SIG-M5 (cell line): ENCODE data around the gene POLR1H.

ENCODE experiments used
- DNase-seq: peaks from one replicate; lab custom pipeline; 2025; lab: John Stamatoyannopoulos, UW

Gene POLR1H

GRCh38 chr6:30096829-30097228, 35.8 kb downstream of the POLR1H start:
- DNase-seq: no peak

DNA sequence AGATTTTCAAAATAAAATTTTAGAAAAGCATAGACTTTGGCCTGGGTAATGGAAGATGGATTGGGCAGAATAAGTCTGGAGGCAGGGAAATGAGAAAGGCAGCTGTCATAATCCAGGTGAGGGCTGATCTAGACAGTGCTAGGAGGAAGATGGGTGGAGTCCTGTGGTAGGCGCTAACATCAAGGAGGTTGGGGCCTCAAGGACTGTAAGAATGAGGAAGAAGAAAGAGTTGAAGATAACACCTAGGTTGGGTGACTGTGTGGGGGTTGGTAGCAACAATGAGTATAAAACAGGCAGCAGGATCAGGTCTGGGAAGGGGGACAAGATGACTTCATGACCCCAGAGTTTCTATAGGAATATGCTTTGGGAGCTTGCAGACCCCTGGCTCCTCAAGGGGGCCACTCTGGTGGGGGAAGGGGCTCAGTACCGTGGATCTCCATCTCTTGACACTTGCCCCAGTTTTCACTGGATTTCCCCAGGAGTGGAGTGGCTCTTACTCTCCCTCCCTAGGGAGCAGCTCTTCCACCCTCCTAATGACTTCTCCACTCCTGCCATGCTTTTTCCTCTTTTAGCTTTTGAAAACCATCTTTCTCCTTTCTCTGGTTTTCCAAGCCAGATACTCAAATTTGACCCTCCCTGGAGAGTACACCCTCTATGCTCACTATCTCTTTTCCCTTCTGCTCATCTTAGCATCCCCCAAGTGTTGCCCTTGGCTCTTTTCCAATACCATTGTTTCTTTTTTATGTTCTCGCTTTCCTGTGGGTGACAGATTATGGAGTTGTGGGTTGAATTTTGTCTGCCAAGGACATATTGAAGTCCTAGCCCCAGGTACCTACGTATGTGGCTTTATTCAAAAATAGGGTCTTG, 37.1 kb downstream of the POLR1H start:
- no peak for DNase-seq

GRCh38 chr6:30100154-30100553, 39.1 kb downstream of the POLR1H start:
- no peak for DNase-seq

GRCh38 chr6:30100585-30101443, 39.7 kb downstream of the POLR1H start:
- no peak for DNase-seq

DNA sequence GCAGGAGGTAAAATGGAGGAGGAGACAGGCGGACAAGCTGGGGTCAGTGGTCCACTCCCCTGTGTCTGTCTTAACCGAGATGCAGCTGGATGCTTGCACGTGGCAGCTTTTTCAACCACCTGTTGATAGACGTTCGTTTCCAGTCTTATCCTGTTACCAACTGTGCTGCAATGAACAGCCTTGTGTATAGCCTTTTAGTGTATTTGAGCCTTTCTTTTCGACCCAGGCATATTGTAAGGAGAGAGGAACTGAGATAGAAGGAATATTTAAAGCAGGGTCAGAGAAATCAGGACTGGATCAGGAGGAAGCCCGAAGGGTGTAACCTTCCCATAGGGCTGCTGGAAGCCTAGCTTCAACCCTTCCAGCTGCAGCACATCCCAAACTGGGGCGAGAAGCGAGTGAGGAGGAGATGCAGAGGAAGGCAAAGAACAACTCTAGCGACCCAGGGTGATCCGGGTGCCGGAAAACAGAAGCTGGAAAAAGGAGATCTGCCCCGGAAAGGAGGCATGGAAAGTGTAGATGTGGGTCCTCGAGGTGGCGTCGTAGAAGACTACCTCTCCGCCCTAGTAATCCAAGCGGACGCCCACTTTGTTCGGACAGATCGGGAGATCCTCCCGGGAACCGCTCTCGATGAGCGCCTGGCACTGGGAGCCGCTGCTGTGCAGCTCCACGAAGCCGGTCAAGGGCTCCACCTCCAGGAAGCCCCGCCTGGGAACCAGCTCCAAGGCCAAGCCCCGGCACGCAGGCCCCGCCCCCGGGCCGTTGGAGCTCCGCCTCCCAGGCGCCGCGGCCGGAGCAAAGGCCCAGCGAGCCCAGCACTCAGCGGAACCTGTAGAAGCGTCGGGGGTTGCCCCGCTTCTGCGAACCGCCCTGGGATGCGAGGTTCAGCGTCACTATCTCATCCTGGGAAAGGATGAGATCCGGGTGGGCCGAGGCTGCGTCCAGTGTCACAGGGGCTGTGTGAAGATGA, 40.7 kb downstream of the POLR1H start:
- DNase-seq: no peak

GRCh38 chr6:30102414-30102969, 41.4 kb downstream of the POLR1H start:
- no peak for DNase-seq

- peak; percentile 6 for DNase-seq
Observed at GRCh38 chr6:30102970-30103871, 42.2 kb downstream of the POLR1H start.

- no peak for DNase-seq
Observed at GRCh38 chr6:30103872-30104179, 42.8 kb downstream of the POLR1H start.

- DNase-seq: no peak
Observed at GRCh38 chr6:30104661-30105060, 43.6 kb downstream of the POLR1H start.

DNA sequence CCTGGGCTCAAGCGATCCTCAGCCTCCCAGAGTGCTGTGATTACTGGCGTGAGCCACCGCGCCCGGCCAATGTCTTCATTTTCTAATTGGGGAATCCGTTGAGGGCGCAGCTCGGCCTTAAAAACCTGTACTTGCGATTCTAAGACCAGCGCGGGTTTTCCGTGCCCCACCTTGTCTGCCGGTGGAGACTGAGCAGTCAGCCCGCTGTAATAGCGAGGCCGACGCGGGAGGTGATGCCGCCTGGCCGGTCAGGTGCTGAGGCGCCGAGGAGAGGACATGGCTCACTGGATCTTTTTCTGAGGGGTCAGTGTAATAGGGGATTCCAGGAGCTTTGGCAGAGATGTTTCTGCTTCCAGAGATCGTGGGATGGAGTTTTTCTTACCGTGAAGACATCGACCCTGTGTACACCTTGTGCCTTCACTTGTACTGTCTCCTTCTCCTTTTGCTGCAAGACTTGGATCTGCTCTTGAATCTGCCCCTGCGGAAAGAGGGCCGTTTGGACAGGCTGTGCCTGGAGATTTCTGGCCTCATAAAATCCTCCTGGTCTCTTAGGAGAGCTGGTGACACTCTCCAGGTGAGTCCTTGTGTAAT, 50.3 kb downstream of the POLR1H start:
- no peak for DNase-seq

GRCh38 chr6:30112402-30112994, 51.4 kb downstream of the POLR1H start:
- no peak for DNase-seq

DNA sequence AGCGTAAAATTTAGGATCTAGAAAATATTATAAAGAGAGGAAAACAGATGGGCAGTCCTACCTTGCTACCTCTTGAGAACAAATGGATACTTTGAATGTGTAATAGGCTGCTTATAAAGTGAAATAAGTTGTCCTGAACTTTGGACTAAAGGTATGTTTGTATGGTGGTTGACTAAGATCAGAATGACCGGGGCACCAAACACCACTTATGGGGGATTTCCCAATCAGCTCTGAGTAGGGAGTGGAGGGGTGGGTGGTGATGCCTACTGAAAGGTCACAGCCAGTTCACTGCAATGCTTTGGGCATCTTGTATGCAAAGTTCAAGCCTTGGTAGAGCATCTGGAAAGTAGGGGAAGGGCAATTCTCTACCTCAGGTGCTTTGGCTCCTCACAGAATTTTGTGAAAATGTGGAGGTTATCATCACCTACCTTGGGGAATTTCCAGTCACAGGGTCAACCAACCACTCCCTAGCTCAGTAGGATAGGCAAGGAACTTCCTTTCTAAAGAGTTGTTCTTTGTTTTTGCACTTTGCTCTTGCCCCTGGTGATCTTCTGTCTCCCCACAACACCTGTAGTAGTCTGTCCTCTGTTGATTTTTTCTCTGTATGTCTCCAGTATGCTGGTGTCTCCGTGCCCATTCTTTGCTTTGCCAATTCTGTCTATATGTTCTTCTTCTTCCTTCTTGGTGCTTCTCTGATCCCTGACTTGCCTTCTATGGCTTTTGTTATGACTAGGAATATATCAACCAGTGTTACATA, 52.1 kb downstream of the POLR1H start, which contains the start of gene TRIM31:
TRIM31 (minus strand) TSS at position 88 of the 757 bp plus-strand sequence. CDS start 285 bp downstream, outside the sequence.
- DNase-seq: no peak

GRCh38 chr6:30113841-30114240, 52.8 kb downstream of the POLR1H start:
- no peak for DNase-seq
